Cortex of kidney (tissue), 1 donor: ENCODE measurements around the gene CACNA1B.

Experiments
- DNase-seq: peaks from one replicate; lab custom pipeline; 2025; lab: John Stamatoyannopoulos, UW

The CACNA1B gene

DNA sequence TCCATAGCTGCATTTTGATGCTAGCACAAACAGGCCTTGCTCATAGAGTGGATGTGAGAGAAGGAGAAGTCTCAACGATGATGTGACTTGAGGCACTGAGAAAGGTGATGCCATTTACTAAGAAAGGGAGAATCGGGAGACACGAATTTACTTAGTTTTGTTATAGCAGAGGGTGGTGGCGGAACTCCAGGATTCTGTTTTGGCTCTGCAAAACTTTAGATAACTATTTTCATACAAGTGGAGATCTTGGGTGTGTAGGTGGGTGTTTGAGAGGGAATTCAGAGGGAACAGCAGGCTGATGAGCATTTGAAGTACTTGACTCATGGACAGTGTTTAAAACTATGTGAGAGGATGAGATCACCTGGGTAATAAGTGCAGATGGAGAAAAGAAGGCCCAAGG lies 43.2 kb downstream of the CACNA1B start:
- no peak for DNase-seq

DNA sequence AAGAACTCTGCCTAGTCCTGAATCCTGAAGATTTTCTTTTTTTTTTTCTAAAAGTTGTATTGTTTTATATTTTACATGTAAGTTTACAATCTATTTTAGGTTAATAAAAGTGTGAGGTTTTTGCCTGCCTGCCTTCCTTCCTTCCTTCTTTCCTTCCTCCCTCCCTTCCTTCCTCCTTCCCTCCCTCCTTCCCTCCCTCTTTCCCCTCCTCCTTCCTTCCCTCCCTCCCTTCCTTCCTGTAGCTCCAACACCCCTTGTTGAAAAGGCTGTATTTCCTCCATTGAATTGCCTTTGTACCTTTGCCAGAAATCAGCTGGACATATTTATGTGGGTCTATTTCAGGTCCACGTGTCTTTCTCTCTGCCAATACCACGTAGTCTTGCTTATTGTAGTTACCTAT lies 46.6 kb downstream of the CACNA1B start:
- DNase-seq = no peak

- DNase-seq = no peak
These were observed 47.3 kb downstream of the CACNA1B start for GRCh38 chr9:137924761-137925369.

DNA sequence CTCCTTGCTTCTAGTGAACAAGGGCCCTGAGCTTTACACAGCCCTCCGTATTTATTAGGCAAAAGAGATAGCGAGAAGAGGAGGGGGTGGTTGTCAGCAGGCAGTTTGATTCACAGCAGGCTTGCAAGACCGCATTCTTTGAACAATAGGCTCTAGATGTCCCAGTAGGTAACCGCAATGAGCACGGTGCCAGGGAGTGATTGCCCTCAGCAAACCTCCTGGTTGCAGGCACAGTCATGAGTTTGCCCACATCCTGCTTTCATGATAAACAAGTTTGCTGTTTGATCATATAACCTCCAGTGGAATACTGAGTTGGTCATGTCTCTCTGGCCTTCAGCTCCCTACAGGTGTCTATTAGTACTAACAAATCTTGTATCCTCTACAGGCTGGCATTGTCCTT lies 66.1 kb downstream of the CACNA1B start:
- DNase-seq = no peak

GRCh38 chr9:137945581-137945980 lies 68.0 kb downstream of the CACNA1B start:
- no peak for DNase-seq

- DNase-seq = no peak
These were observed 69.4 kb downstream of the CACNA1B start for GRCh38 chr9:137946993-137947392.

DNA sequence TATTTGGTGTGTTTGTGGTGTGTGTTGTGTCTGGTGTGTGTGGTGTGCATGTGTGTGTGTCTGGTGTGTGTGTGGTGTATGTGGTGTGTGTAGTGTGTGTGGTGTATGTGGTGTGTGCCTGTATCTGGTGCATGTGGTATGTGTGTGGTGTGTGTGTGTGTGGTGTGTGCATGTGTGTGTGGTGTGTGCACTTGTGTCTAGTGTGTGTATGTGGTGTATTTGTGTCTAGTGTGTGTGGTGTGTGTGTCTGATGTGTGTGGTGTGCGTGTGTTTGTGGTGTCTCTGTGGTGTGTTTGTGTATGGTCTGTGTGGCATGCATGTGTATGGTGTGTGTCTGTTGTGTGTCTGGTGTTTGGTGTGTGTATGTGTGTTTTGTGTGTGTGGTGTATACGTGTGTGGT lies 71.1 kb downstream of the CACNA1B start:
- DNase-seq = no peak

- DNase-seq = no peak
These were observed 71.7 kb downstream of the CACNA1B start for GRCh38 chr9:137949260-137949659.

- DNase-seq = no peak
These were observed 73.5 kb downstream of the CACNA1B start for GRCh38 chr9:137951107-137951506.

GRCh38 chr9:137951597-137952490 lies 74.3 kb downstream of the CACNA1B start:
- DNase-seq = no peak

DNA sequence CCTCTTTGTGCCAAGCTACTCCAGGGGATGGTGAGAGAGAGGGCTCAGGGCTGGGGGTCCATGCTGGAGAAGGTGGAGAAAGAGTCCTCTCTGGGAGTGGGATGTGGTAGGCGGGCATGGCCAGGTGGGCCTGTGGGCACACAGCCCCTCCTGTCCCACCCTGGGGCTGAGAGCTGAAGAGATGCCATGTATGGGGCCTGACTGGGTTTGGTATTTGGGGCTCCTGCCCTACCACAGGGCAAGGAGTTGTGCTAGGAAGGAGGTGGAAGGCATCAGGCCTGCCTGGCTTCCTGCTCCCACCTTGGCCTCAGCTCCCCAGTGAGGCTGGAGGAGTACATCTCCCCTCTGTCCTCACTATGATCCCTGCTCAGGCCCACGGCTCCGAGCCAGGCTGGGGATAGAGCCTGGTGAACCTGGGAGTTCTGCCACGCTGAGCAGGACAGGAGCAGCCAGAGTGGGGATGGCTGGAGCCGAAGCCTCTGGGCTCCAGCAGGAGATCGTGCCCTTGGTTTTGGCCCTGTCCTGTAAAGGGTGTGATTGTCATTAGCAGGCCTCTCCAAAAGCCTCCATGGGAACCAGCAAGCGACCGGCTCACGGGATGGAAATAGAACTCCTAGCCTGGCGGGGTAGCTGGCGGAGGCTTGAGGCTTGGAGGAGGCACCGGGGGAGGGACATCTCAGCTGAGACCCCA lies 75.5 kb downstream of the CACNA1B start:
- DNase-seq = no peak

GRCh38 chr9:137953683-137954438 lies 76.3 kb downstream of the CACNA1B start:
- DNase-seq = no peak

DNA sequence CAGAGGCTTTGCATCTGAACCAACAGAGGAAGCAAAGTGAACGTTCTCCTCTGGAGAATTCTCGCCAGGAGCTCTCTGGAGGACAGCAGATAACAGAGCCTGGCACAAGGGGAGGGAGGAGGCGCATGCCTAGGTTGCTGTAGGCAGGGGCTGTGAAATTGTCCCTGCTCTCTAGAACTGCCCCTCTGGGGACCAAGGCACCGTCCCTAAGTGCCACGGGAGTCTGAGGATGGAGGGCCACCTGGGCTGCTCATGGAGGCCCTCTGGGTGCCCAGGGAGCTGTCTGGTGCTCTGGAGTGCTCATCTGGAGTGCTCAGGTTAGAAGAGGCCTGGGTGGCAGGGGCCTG lies 77.6 kb downstream of the CACNA1B start:
- no peak for DNase-seq

DNA sequence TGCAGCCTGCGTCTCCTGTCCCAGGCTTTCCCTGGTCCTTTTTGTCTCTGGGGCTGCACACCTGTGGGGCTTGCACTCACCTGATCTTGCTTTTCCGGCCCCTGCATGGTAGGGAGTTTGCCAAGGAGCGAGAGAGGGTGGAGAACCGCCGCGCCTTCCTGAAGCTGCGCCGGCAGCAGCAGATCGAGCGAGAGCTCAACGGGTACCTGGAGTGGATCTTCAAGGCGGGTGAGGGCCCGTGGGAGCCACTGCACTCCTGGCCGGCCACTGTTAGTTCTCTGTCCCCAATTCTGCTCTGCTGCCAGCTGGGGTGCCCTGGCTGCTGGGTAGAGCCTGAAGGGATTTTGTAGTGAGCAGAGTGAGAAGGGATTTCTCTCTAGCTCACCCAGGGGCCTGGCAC lies 78.0 kb downstream of the CACNA1B start:
- no peak for DNase-seq

GRCh38 chr9:137956039-137956438 lies 78.5 kb downstream of the CACNA1B start:
- no peak for DNase-seq

- no peak for DNase-seq
These were observed 79.3 kb downstream of the CACNA1B start for GRCh38 chr9:137956688-137957385.

- no peak for DNase-seq
These were observed 82.2 kb downstream of the CACNA1B start for GRCh38 chr9:137959641-137960411.

DNA sequence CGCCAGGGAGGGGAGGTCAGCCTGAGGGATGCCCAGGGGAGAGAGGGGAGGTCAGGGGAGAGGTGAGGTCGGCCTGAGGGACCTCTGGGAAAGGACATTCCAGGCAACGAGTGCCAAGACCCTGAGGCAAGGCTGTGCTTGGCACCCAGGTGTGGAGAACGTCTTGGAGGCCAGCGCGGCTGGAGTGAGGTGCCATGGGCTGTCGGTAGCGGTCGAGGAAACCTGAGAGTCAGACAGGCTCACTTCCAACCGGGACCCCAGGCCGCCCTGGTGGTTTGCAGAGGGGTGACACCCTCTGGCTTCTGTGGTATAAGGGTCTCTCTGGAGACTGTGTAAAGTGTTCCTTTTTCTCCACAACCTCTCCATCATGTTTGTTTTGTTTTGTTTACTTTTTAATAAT lies 82.9 kb downstream of the CACNA1B start:
- no peak for DNase-seq

- DNase-seq = no peak
These were observed 85.9 kb downstream of the CACNA1B start for GRCh38 chr9:137963525-137963924.

GRCh38 chr9:137965177-137965795 lies 87.7 kb downstream of the CACNA1B start:
- no peak for DNase-seq
